CD4-positive, alpha-beta T cell (primary cell): Measurements from ENCODE around the gene PARD3B. TPM values are rescaled to one million over a fixed set of nuclear protein-coding genes. Genes with fewer than 3 reads are reported as not detected.
"Not testable (repeated sequence)": the region's sequence is repeated elsewhere in the genome, so short reads cannot be mapped to it uniquely, and the experiment has no call there.

Source experiments
- ATAC-seq: fragments of 200-7000 bp; cut with Tn5 transposase; one replicate; pipeline ENCODE4 v1.10.0; 2022; ENCODE audit warnings: mild to moderate bottlenecking; ENCODE audit not compliant: poor library complexity
- CTCF ChIA-PET: fragments of 350-600 bp; sonication (Branson Sonifier 250); formaldehyde crosslinking; loops from one replicate; lab custom pipeline; 2021; ENCODE audit warnings: antibody characterized with exemption, inconsistent platforms; lab: Charles Lee
- POLR2A ChIA-PET: fragments of 350-600 bp; sonication (Branson Sonifier 250); formaldehyde crosslinking; loops from one replicate; lab custom pipeline; 2021; ENCODE audit warnings: antibody characterized with exemption, inconsistent platforms; lab: Charles Lee
- DNase-seq, 14 experiments: peaks; one replicate each; pipeline ENCODE4 v3.0.0-alpha.2; 2013 to 2020; ENCODE audit warnings: mixed read lengths in 2 of 14
- H3K27ac ChIP-seq, 2 donors: one replicate each; pipeline versions ENCODE4 v1.5.1 to v1.7.0; 2013; ENCODE audit warnings: low read length in 2 of 2, low read depth in 1 of 2, mild to moderate bottlenecking in 1 of 2
- H3K27me3 ChIP-seq, 2 experiments: 1 replicate in 1 of 2; 2 replicates in 1 of 2; pipeline versions ENCODE4 v1.6.1 to v1.7.0; 2013; ENCODE audit warnings: low read length in 2 of 2, control low read depth in 1 of 2, mild to moderate bottlenecking in 1 of 2, moderate library complexity in 1 of 2; ENCODE audit not compliant: insufficient read depth in 2 of 2, control insufficient read depth in 1 of 2
- H3K36me3 ChIP-seq: one replicate; pipeline ENCODE4 v1.6.1; 2013; ENCODE audit warnings: low read length, control low read depth; ENCODE audit not compliant: insufficient read depth
- H3K4me1 ChIP-seq: one replicate; pipeline ENCODE4 v1.6.1; 2013; ENCODE audit warnings: low read length, control low read depth; ENCODE audit not compliant: insufficient read depth
- H3K4me3 ChIP-seq: one replicate; pipeline ENCODE4 v1.5.1; 2013; ENCODE audit warnings: mild to moderate bottlenecking, low read length, moderate library complexity
- H3K9me3 ChIP-seq, 2 experiments: 1 replicate in 1 of 2; 2 replicates in 1 of 2; pipeline versions ENCODE4 v1.6.1 to v1.7.0; 2013; ENCODE audit warnings: low read length in 2 of 2, mild to moderate bottlenecking in 2 of 2, control low read depth in 1 of 2, moderate library complexity in 1 of 2; ENCODE audit not compliant: control insufficient read depth in 1 of 2, insufficient read depth in 1 of 2
- H3K27ac Mint-ChIP-seq: one replicate; pipeline ENCODE4 v1.8.0; 2020; ENCODE audit warnings: mixed read lengths
- H3K27me3 Mint-ChIP-seq: one replicate; pipeline ENCODE4 v1.8.0; 2021; ENCODE audit warnings: mixed read lengths
- H3K36me3 Mint-ChIP-seq: one replicate; pipeline ENCODE4 v1.8.0; 2021; ENCODE audit warnings: low read depth, mixed read lengths
- H3K4me1 Mint-ChIP-seq: one replicate; pipeline ENCODE4 v1.8.0; 2021; ENCODE audit warnings: low read depth, mixed read lengths
- H3K4me3 Mint-ChIP-seq: one replicate; pipeline ENCODE4 v1.8.0; 2020; ENCODE audit warnings: mild to moderate bottlenecking, mixed read lengths
- H3K9me3 Mint-ChIP-seq: one replicate; pipeline ENCODE4 v1.8.0; 2020; ENCODE audit warnings: mixed read lengths
- intact Hi-C, 2 experiments: fragments of 100-400 bp; cut with DNase I in 1 of 2; cut with micrococcal nuclease in 1 of 2; formaldehyde crosslinking; loops; one replicate each; pipeline versions ENCODE4 v1.15.1 to v1.9.0; 2023 to 2025; cut with DNase I, micrococcal nuclease
- total RNA-seq, 174 experiments: library from RNA in 2 of 174; stranded (reverse) in 2 of 174; gene quantifications; one replicate each; pipeline ENCODE4 v1.2.3 and lab custom pipeline; 2021 to 2026
- TF ChIP-seq, protein P1 (sequence below): fragments of 200-600 bp; IDR thresholded peaks from one replicate; pipeline ENCODE4 v1.8.0; 2022; ENCODE audit warnings: antibody characterized with exemption, mild to moderate bottlenecking

Gene PARD3B
- total RNA-seq, 2 experiments from 2014 or later: 0.87 to 1.9 TPM

DNA sequence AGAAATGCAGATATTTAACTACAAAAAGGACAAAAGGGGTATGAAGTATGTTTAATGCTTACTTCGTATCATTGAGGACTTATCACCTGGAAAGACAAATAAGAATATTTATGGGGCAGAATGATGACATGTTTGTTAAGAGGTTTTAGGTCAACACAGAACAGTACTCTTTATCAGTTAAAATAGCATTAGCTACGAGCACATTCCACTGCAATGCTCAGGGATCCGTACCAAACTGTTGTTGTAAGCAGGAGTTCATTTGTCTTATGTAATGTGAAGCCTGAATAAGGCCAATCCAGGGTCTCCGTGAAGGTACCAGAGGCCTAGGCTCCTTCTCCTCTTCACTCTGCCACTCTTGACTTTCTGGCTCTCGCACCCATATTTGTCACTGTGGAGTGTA lies 671.3 kb downstream of the PARD3B start:
- H3K9me3 ChIP-seq: no peaks in the 10 kb centered on the region
- no peak overlapping the region for H3K4me3 ChIP-seq
- ChIA-PET POLR2A (no interaction called here), CTCF (no interaction called here)
- H3K27me3 ChIP-seq: no peaks in the 10 kb centered on the region
- no peaks in the 10 kb centered on the region for H3K27me3 Mint-ChIP-seq
- no peak overlapping the region for H3K27ac ChIP-seq
- intact Hi-C loops: no loop called here
- H3K4me1 Mint-ChIP-seq: no peaks in the 10 kb centered on the region
- ATAC-seq (no peak), DNase-seq (no peak)
- TF ChIP-seq, protein P1, sequence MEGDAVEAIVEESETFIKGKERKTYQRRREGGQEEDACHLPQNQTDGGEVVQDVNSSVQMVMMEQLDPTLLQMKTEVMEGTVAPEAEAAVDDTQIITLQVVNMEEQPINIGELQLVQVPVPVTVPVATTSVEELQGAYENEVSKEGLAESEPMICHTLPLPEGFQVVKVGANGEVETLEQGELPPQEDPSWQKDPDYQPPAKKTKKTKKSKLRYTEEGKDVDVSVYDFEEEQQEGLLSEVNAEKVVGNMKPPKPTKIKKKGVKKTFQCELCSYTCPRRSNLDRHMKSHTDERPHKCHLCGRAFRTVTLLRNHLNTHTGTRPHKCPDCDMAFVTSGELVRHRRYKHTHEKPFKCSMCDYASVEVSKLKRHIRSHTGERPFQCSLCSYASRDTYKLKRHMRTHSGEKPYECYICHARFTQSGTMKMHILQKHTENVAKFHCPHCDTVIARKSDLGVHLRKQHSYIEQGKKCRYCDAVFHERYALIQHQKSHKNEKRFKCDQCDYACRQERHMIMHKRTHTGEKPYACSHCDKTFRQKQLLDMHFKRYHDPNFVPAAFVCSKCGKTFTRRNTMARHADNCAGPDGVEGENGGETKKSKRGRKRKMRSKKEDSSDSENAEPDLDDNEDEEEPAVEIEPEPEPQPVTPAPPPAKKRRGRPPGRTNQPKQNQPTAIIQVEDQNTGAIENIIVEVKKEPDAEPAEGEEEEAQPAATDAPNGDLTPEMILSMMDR: no peak
- no peaks in the 10 kb centered on the region for H3K9me3 Mint-ChIP-seq
- no peaks in the 10 kb centered on the region for H3K4me1 ChIP-seq
- H3K4me3 Mint-ChIP-seq: no peak overlapping the region
- H3K36me3 ChIP-seq: no peaks in the 10 kb centered on the region
- no peak overlapping the region for H3K27ac Mint-ChIP-seq
- no peaks in the 10 kb centered on the region for H3K36me3 Mint-ChIP-seq

DNA sequence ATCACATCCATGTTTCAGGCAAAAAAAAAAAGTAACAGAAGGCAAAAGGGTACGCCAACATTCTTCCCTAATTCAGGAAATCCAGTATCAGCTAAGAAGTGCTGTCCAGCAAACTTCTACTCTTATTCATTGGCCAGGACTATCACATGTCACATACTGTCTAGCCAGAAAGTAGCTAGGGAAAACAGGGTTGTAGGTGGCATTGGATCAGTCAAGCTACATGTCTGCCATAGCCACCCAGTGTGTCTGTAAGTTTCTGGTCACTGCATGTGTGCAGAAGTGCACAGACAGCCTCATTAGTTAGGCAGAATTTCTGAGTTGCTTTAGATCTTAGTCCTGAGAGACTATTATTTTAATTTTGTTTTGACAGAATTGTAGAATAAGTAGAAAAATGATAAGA lies 671.7 kb downstream of the PARD3B start:
- Histone ChIP-seq H3K9me3 (no peaks in the 10 kb centered on the region), H3K27me3 (no peaks in the 10 kb centered on the region), H3K4me1 (no peaks in the 10 kb centered on the region), H3K36me3 (no peaks in the 10 kb centered on the region), H3K27ac (no peak overlapping the region), H3K4me3 (no peak overlapping the region)
- H3K9me3 Mint-ChIP-seq: no peaks in the 10 kb centered on the region
- DNase-seq: no peak
- intact Hi-C loops: no loop called here
- no peak for ATAC-seq
- H3K27me3 Mint-ChIP-seq: no peaks in the 10 kb centered on the region
- H3K4me3 Mint-ChIP-seq: no peak overlapping the region
- no peaks in the 10 kb centered on the region for H3K36me3 Mint-ChIP-seq
- no peak overlapping the region for H3K27ac Mint-ChIP-seq
- no peaks in the 10 kb centered on the region for H3K4me1 Mint-ChIP-seq
- CTCF ChIA-PET: no interaction called here
- POLR2A ChIA-PET: no interaction called here
- TF ChIP-seq, protein P1: no peak

DNA sequence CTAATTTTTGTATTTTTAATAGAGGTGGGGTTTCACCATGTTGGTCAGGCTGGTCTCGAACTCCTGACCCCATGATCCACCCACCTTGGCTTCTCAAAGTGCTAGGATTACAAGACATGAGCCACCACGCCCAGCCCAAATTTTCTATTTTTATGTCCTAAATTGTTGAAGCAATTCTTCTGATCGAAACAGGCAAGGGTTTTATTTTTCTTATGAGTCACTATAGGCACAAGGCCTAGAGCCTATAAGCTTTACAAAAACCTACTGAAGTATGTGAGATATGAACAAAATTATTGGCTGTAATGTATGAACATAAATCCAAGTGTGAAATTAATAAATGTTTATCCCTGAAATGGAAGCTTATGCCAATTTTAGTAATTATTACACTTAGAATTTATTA lies 672.8 kb downstream of the PARD3B start:
- TF ChIP-seq, protein P1: no peak
- intact Hi-C loops: no loop called here
- POLR2A ChIA-PET: no interaction called here
- Histone ChIP-seq H3K9me3 (no peaks in the 10 kb centered on the region), H3K36me3 (no peaks in the 10 kb centered on the region), H3K27me3 (no peaks in the 10 kb centered on the region), H3K4me3 (no peak overlapping the region), H3K4me1 (no peaks in the 10 kb centered on the region), H3K27ac (no peak overlapping the region)
- Mint-ChIP-seq H3K4me3 (no peak overlapping the region), H3K4me1 (no peaks in the 10 kb centered on the region), H3K36me3 (no peaks in the 10 kb centered on the region), H3K27me3 (no peaks in the 10 kb centered on the region), H3K27ac (no peak overlapping the region), H3K9me3 (peaks cover under 1% of the 10 kb centered on the region)
- CTCF ChIA-PET: no interaction called here
- DNase-seq (no peak), ATAC-seq (no peak)

DNA sequence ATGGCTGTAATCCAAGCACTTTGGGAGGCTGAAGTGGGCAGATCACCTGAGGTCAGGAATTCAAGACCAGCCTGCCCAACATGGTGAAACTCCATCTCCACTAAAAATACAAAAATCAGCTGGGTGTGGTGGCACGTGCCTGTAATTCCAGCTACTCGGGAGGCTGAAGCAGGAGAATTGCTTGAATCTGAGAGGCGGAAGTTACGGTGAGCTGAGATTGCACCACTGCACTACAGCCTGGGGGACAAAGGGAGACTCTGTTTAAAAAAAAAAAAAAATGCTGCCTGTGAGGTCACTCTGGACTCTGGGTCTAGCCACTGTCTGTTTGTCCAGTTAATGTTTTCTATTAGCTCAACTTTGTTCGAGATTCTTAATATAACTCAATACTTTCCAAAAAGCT lies 673.5 kb downstream of the PARD3B start:
- CTCF ChIA-PET: interaction anchor here (0.7 kb wide), 1 partner anchor 32 kb away, joined by 3 read pairs; no protein-coding TSS in a partner anchor
- H3K36me3 Mint-ChIP-seq, H3K27ac Mint-ChIP-seq, POLR2A ChIA-PET, H3K36me3 ChIP-seq, H3K27me3 Mint-ChIP-seq, ATAC-seq, H3K9me3 ChIP-seq, intact Hi-C loops, H3K4me1 ChIP-seq, DNase-seq, H3K9me3 Mint-ChIP-seq, H3K4me1 Mint-ChIP-seq, H3K4me3 ChIP-seq, H3K27me3 ChIP-seq, H3K27ac ChIP-seq, H3K4me3 Mint-ChIP-seq: not testable (repeated sequence)
